Naive thymus-derived CD4-positive, alpha-beta T cell (primary cell): Measurements from ENCODE around the gene IFT122. TPM values are rescaled to one million over a fixed set of nuclear protein-coding genes. Genes with fewer than 3 reads are reported as not detected.
"Not testable (repeated sequence)": the region's sequence is repeated elsewhere in the genome, so short reads cannot be mapped to it uniquely, and the experiment has no call there.

ENCODE experiments used
- ATAC-seq: fragments of 150-1000 bp; cut with Tn5 transposase; 2 replicates; pipeline ENCODE4 v1.10.0; 2021; ENCODE audit warnings: mild to moderate bottlenecking, moderate library complexity
- CTCF ChIA-PET: fragments of 350-600 bp; sonication (Branson Sonifier 250); formaldehyde crosslinking; loops from one replicate; lab custom pipeline; 2021; ENCODE audit warnings: antibody characterized with exemption; lab: Charles Lee
- POLR2A ChIA-PET: fragments of 350-600 bp; sonication (Branson Sonifier 250); formaldehyde crosslinking; loops from one replicate; lab custom pipeline; 2021; ENCODE audit warnings: antibody characterized with exemption, inconsistent platforms; lab: Charles Lee
- DNase-seq, 9 donors: peaks; one replicate each; pipeline versions ENCODE4 v3.0.0 to v3.0.0-alpha.2; 2020 to 2022; ENCODE audit warnings: mixed read lengths in 1 of 9
- H3K27ac ChIP-seq: one replicate; pipeline ENCODE4 v1.7.0; 2013; ENCODE audit warnings: mild to moderate bottlenecking, low read depth, low read length, moderate library complexity
- H3K27me3 ChIP-seq, 2 donors: one replicate each; pipeline ENCODE4 v1.7.0; 2013; ENCODE audit warnings: low read length in 2 of 2, mild to moderate bottlenecking in 2 of 2, moderate library complexity in 2 of 2; ENCODE audit not compliant: control insufficient read depth in 2 of 2, insufficient read depth in 2 of 2
- H3K36me3 ChIP-seq, 3 experiments: 1 replicate in 2 of 3; 2 replicates in 1 of 3; pipeline ENCODE4 v1.7.0; 2013; ENCODE audit warnings: low read length in 3 of 3, mild to moderate bottlenecking in 3 of 3, moderate library complexity in 1 of 3; ENCODE audit not compliant: insufficient read depth in 3 of 3, control insufficient read depth in 2 of 3
- H3K4me1 ChIP-seq, 2 donors: one replicate each; pipeline ENCODE4 v1.7.0; 2013; ENCODE audit warnings: low read length in 2 of 2, mild to moderate bottlenecking in 2 of 2, moderate library complexity in 1 of 2; ENCODE audit not compliant: control insufficient read depth in 2 of 2, insufficient read depth in 2 of 2
- H3K4me3 ChIP-seq: 2 replicates; pipeline ENCODE4 v1.7.0; 2013; ENCODE audit warnings: mild to moderate bottlenecking, low read length
- H3K9me3 ChIP-seq, 3 experiments: 1 replicate in 2 of 3; 2 replicates in 1 of 3; pipeline ENCODE4 v1.7.0; 2013; ENCODE audit warnings: low read length in 3 of 3; ENCODE audit not compliant: control insufficient read depth in 2 of 3
- H3K27ac Mint-ChIP-seq, 9 donors: one replicate each; pipeline ENCODE4 v1.8.0; 2020 to 2022; ENCODE audit warnings: mixed read lengths in 9 of 9, mild to moderate bottlenecking in 8 of 9, moderate library complexity in 5 of 9, inconsistent platforms in 2 of 9
- H3K27me3 Mint-ChIP-seq, 5 donors: one replicate each; pipeline ENCODE4 v1.8.0; 2021 to 2022; ENCODE audit warnings: mixed read lengths in 5 of 5, mild to moderate bottlenecking in 1 of 5
- H3K36me3 Mint-ChIP-seq, 5 donors: one replicate each; pipeline ENCODE4 v1.8.0; 2020 to 2022; ENCODE audit warnings: mixed read lengths in 5 of 5, mild to moderate bottlenecking in 3 of 5, inconsistent platforms in 1 of 5
- H3K4me1 Mint-ChIP-seq, 7 donors: one replicate each; pipeline ENCODE4 v1.8.0; 2020 to 2022; ENCODE audit warnings: mixed read lengths in 7 of 7, mild to moderate bottlenecking in 3 of 7, inconsistent platforms in 1 of 7
- H3K4me3 Mint-ChIP-seq, 10 donors: one replicate each; pipeline ENCODE4 v1.8.0; 2020 to 2022; ENCODE audit warnings: mild to moderate bottlenecking in 10 of 10, mixed read lengths in 10 of 10, moderate library complexity in 6 of 10, inconsistent platforms in 2 of 10
- H3K9me3 Mint-ChIP-seq, 11 donors: one replicate each; pipeline ENCODE4 v1.8.0; 2020 to 2022; ENCODE audit warnings: mixed read lengths in 11 of 11, mild to moderate bottlenecking in 4 of 11, inconsistent platforms in 1 of 11, moderate library complexity in 1 of 11
- intact Hi-C, 2 donors: fragments of 100-400 bp; cut with micrococcal nuclease; formaldehyde crosslinking; loops; one replicate each; pipeline ENCODE4 v1.15.1; 2023
- polyA plus RNA-seq, 2 donors: library from polyadenylated mRNA; unstranded; fragments of 300-500 nt; fragmentation: Illumina TruSeq; gene quantifications; one replicate each; pipeline ENCODE4 v1.2.3, GENCODE V29; 2021
- total RNA-seq, 6 experiments: library from RNA in 5 of 6; stranded (reverse) in 5 of 6; gene quantifications; 1 replicate in 5 of 6; 2 replicates in 1 of 6; pipeline ENCODE4 v1.2.3 and lab custom pipeline; 2021 to 2026

Gene IFT122
- total and polyA plus RNA-seq, 7 experiments from 2014 or later = 3.3 to 25.2 (median 17.7) TPM

DNA sequence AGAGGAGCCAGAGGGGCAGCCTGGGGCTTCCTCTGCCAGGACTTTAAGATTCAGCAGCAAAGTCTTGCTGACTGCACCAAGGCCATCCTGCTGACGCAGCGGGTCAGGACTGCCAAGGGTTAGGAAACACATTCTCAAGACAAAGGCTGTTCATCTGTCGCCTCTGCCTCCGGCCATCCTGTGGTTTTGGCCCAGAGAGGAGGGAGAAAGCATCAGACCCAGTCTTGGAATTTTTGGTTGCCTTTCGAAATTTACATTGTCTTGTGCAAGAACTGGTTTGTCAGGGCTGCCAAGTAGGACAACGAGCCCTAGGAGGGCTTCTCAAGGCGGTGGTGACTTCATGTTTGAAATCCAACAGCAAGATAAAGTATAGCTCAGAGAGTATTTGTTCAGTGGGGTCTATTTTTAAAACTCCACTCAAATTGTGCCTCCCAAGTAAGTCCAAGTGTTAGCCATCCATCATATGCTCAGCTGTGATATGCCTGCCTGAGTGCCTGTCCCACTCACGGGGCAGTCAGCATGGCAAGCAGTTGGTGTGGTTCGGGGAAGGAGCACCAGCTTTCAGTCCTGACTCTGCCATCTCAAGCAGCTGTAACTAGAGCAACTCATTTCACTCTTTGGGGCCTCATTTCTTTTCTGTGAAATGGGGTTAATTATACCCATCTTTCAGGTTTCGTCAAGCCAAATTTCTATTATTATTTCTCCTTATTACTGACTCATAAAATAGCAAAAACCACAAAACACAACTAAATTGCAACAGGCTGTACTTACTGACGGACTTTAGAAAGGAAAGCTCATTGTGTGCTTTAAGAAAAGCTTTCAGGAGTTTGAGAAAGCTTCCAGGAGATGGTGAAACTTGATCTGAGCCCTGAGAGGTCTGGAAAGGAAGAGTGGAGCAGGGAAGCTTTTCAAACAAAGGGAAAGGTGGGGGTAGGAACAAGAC lies 46.0 kb downstream of the IFT122 start:
- Histone ChIP-seq H3K27ac (no peak overlapping the region), H3K9me3 (no peaks in the 10 kb centered on the region), H3K36me3 (peaks cover 0 to 4% (median 0%) of the 10 kb centered on the region in 3 experiments), H3K4me1 (peaks cover 0 to 12% of the 10 kb centered on the region in 2 donors), H3K4me3 (no peak overlapping the region), H3K27me3 (no peaks in the 10 kb centered on the region)
- Mint-ChIP-seq H3K9me3 (no peaks in the 10 kb centered on the region), H3K27ac (peak overlapping the region in 5 of 9 donors; percentile 3 to 60 (median 44)), H3K27me3 (no peaks in the 10 kb centered on the region), H3K4me1 (peaks cover 7 to 23% (median 12%) of the 10 kb centered on the region in 7 donors), H3K4me3 (no peak overlapping the region), H3K36me3 (peaks cover 3 to 26% (median 9%) of the 10 kb centered on the region in 5 donors)
- DNase-seq (no peak), ATAC-seq (no peak)
- ChIA-PET POLR2A (no interaction called here), CTCF (interaction anchor here (1.5 kb wide), 1 partner anchor 11 kb away, joined by 5 read pairs; no protein-coding TSS in a partner anchor)
- intact Hi-C loops = no loop called here

DNA sequence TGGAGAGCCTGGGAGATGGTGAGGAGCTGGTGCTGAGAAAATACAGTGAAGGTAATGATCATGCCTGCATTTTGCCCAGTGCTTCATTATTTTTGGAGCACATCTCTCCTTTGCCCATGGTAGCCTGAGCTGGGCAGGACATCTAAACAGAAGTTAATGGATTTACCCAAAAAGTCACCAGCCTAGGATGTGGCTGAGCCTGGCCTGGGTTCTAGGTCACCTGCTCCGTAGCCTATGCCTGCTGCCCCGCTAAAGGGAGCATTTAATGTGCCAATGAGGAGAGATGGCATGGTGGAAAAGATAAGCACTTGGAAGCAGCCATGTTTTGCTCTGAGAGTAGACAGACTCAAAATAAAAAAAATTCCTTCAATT lies 46.6 kb downstream of the IFT122 start:
- ATAC-seq (no peak), DNase-seq (no peak)
- Histone ChIP-seq H3K4me1 (peaks cover 0 to 10% of the 10 kb centered on the region in 2 donors), H3K27ac (no peak overlapping the region), H3K9me3 (no peaks in the 10 kb centered on the region), H3K36me3 (peaks cover 0 to 6% (median 0%) of the 10 kb centered on the region in 3 experiments), H3K4me3 (no peak overlapping the region), H3K27me3 (no peaks in the 10 kb centered on the region)
- ChIA-PET CTCF (interaction anchor here (1.5 kb wide), 1 partner anchor 11 kb away, joined by 5 read pairs; no protein-coding TSS in a partner anchor), POLR2A (interaction anchor here (0.6 kb wide), 1 partner anchor 171 kb away, joined by 3 read pairs; a partner anchor contains a TSS)
- intact Hi-C loops = no loop called here
- H3K36me3 Mint-ChIP-seq = peaks cover 4 to 29% (median 9%) of the 10 kb centered on the region in 5 donors
- H3K4me3 Mint-ChIP-seq = no peak overlapping the region
- H3K4me1 Mint-ChIP-seq = peaks cover 6 to 16% (median 11%) of the 10 kb centered on the region in 7 donors
- H3K27ac Mint-ChIP-seq = peak overlapping the region in 5 of 9 donors; percentile 3 to 44 (median 16)
- no peaks in the 10 kb centered on the region for H3K27me3 Mint-ChIP-seq
- no peaks in the 10 kb centered on the region for H3K9me3 Mint-ChIP-seq

DNA sequence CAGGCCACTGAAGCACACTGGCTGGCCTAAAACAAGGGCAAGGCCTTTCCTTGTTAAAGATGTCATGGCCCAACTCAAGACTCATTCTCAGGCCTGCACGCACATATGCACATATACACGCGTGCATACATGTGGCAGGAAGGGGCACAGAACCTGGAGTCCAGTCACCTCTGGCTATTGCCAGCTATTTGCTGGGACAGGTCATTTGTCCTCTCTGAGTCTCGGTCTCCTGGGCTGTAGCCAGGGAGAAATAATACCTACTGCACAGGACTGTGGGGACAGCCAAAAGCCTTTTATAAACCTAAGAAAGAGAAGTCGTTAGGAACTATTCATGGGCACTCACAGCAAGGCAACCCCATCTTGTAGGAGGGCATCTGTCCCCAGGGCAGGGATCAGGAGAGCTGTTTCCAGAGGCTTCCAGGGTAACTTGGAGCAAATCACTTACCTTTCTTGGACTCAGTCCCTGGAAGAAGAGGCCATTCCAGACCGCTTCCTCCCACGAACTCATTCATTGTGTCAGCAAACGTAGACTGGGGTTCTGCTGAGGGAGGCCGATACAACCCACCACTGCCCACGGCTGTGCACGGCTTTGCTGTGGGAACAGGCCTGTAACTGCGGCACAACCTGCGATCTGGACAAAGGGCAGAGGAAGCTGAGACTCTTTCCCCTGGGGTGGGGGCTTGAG lies 47.3 kb downstream of the IFT122 start:
- H3K36me3 Mint-ChIP-seq = peaks cover 2 to 30% (median 9%) of the 10 kb centered on the region in 5 donors
- ATAC-seq (no peak), DNase-seq (no peak)
- no peak overlapping the region for H3K4me3 Mint-ChIP-seq
- peak overlapping the region in 1 of 9 donors; percentile 38 for H3K27ac Mint-ChIP-seq
- no peaks in the 10 kb centered on the region for H3K27me3 ChIP-seq
- H3K27me3 Mint-ChIP-seq = no peaks in the 10 kb centered on the region
- H3K27ac ChIP-seq = no peak overlapping the region
- H3K4me3 ChIP-seq = no peak overlapping the region
- intact Hi-C loops = no loop called here
- no peaks in the 10 kb centered on the region for H3K9me3 Mint-ChIP-seq
- H3K36me3 ChIP-seq = peaks cover 0 to 7% (median 0%) of the 10 kb centered on the region in 3 experiments
- ChIA-PET CTCF (no interaction called here), POLR2A (interaction anchor here (0.6 kb wide), 1 partner anchor 172 kb away, joined by 3 read pairs; a partner anchor contains a TSS)
- H3K9me3 ChIP-seq = no peaks in the 10 kb centered on the region
- peaks cover 0 to 10% (median 4%) of the 10 kb centered on the region in 7 donors for H3K4me1 Mint-ChIP-seq
- H3K4me1 ChIP-seq = peaks cover 0 to 5% of the 10 kb centered on the region in 2 donors

DNA sequence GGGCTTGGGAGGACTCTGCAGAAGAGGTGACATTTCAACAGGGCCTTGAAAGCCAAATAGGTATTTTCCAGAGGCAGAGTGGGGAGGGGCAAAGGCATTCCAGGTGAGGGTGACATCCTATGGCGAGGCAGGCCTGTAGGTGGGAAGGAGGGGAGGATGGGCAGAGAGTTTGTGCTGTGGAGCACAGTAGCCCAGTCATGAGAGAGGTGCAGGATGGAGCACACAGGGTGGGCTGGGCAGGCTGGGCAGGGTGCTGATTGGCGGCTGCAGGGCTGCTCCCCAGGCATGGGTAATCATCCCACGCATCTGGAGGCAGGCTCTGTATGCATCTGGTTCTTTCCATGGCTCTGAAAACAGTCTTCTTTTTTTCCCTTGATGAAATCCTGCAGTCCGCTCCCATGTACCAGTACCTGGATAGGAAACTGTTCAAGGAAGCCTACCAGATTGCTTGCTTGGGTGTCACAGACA lies 47.9 kb downstream of the IFT122 start:
- H3K36me3 ChIP-seq, intact Hi-C loops, H3K4me3 Mint-ChIP-seq, H3K9me3 ChIP-seq, POLR2A ChIA-PET, CTCF ChIA-PET, H3K4me3 ChIP-seq, H3K27me3 Mint-ChIP-seq, ATAC-seq, H3K9me3 Mint-ChIP-seq, DNase-seq, H3K4me1 Mint-ChIP-seq, H3K4me1 ChIP-seq, H3K27me3 ChIP-seq, H3K27ac ChIP-seq: not testable (repeated sequence)
- H3K36me3 Mint-ChIP-seq = peaks cover 2 to 32% (median 9%) of the 10 kb centered on the region in 5 donors
- H3K27ac Mint-ChIP-seq = peak overlapping the region in 1 of 9 donors; percentile 38

DNA sequence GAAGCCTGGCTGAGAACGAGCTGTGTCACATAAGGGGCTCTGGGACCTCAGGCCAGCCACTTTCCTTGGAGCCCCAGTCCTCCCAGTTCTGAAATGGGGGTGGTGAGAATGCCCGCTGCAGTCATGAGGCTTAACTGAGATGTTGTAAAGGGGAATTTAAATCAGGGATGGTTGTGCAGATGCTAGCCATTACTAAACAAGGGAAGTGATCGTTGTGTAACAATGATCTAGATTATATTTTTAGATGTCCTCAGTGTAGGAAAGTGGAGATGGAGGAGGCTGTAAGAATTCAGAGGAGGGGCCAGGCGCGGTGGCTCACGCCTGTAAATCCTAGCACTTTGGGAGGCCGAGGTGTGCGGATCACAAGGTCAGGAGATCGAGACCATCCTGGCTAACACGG lies 49.2 kb downstream of the IFT122 start:
- H3K36me3 Mint-ChIP-seq = peaks cover 0 to 41% (median 17%) of the 10 kb centered on the region in 5 donors
- CTCF ChIA-PET = interaction anchor here (1.5 kb wide), 1 partner anchor 77 kb away, joined by 4 read pairs; no protein-coding TSS in a partner anchor
- POLR2A ChIA-PET, DNase-seq, H3K4me1 ChIP-seq, H3K27me3 ChIP-seq, H3K27me3 Mint-ChIP-seq, H3K4me1 Mint-ChIP-seq, H3K27ac ChIP-seq, H3K27ac Mint-ChIP-seq, H3K4me3 Mint-ChIP-seq, H3K9me3 ChIP-seq, H3K4me3 ChIP-seq, intact Hi-C loops, H3K9me3 Mint-ChIP-seq: not testable (repeated sequence)
- ATAC-seq = peak; percentile 30
- H3K36me3 ChIP-seq = peaks cover 0 to 11% (median 0%) of the 10 kb centered on the region in 3 experiments

DNA sequence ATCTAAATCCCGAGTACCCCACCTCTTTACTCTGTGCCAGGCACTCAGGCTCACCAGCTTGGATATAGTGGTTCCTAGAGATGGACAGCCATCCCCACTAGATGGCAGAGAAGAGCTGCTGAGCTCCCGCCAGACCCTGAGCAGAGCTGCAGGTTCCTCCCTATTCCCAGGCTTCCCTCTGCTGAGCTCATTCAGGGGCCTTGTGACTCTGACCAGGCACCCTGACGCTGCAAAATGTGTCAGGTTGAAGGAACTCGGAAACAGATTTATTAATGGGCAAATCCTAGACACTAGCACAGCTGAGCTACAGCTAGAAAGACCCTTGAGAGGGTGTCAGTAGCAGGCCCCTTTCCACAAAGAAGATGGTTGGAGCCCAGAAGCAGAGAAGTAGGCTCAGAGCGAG lies 50.2 kb downstream of the IFT122 start:
- ATAC-seq (peak; percentile 91), DNase-seq (peak in 8 of 9 donors; percentile 16 to 56 (median 40))
- intact Hi-C loops = loop anchor here (1.0 to 10.0 kb wide), 10 partner anchors 49 to 512 kb away; partner anchors contain the start of genes IFT122 (in 1 of the 2) and PLXND1 (in 1 of the 2)
- Histone ChIP-seq H3K9me3 (no peaks in the 10 kb centered on the region), H3K4me1 (no peaks in the 10 kb centered on the region), H3K36me3 (peaks cover 0 to 6% (median 0%) of the 10 kb centered on the region in 3 experiments), H3K27ac (no peak overlapping the region), H3K4me3 (no peak overlapping the region), H3K27me3 (no peaks in the 10 kb centered on the region)
- no peak overlapping the region for H3K4me3 Mint-ChIP-seq
- H3K9me3 Mint-ChIP-seq = no peaks in the 10 kb centered on the region
- ChIA-PET POLR2A (interaction anchor here (0.6 to 0.9 kb wide), 2 partner anchors 51 to 579 kb away, joined by 3 to 4 read pairs; partner anchors contain the start of genes IFT122 and MBD4), CTCF (interaction anchor here (0.6 to 1.7 kb wide), 13 partner anchors 9 to 452 kb away, joined by 3 to 10 read pairs (median 4); no protein-coding TSS in a partner anchor)
- peaks cover 0 to 3% (median 0%) of the 10 kb centered on the region in 7 donors for H3K4me1 Mint-ChIP-seq
- H3K27ac Mint-ChIP-seq = no peak overlapping the region
- H3K27me3 Mint-ChIP-seq = no peaks in the 10 kb centered on the region
- peaks cover 0 to 37% (median 13%) of the 10 kb centered on the region in 5 donors for H3K36me3 Mint-ChIP-seq
